ENCODE data around the gene KCNJ10. TPM values are rescaled to one million over a fixed set of nuclear protein-coding genes. Genes with fewer than 3 reads are reported as not detected.
"Not testable (repeated sequence)": the region's sequence is repeated elsewhere in the genome, so short reads cannot be mapped to it uniquely, and the experiment has no call there.

KCNJ10 gene
- total RNA-seq, 1 donor from 2014 or later: 0.27 TPM

- Histone ChIP-seq H3K4me2 (ENCODE audit: low read length) (no peak overlapping the region), H2AFZ (ENCODE audit: low read depth, low read length) (no peak overlapping the region), H3K4me1 (ENCODE audit: insufficient read depth, low read length) (no peaks in the 10 kb centered on the region), H3K27me3 (ENCODE audit: insufficient read depth, low read length) (peaks cover 47% of the 10 kb centered on the region), H3K4me3 (ENCODE audit: insufficient read depth, low read depth, low read length) (no peak overlapping the region), H4K20me1 (ENCODE audit: insufficient read depth, low read length) (no peaks in the 10 kb centered on the region), H3K9ac (ENCODE audit: low read length) (no peak overlapping the region), H3K36me3 (ENCODE audit: insufficient read depth, low read length) (no peaks in the 10 kb centered on the region), H3K27ac (ENCODE audit: low read depth, low read length) (no peak overlapping the region), H3K9me3 (ENCODE audit: insufficient read depth, low read depth, low read length) (no peaks in the 10 kb centered on the region), H3K79me2 (ENCODE audit: insufficient read depth, low read length) (no peaks in the 10 kb centered on the region)
- Mint-ChIP-seq H3K4me3 (ENCODE audit: unreplicated experiment) (no peak overlapping the region), H3K27ac (ENCODE audit: unreplicated experiment) (no peak overlapping the region), H3K36me3 (ENCODE audit: low read depth, unreplicated experiment) (peaks cover 2% of the 10 kb centered on the region), H3K9me3 (ENCODE audit: unreplicated experiment) (no peaks in the 10 kb centered on the region), H3K27me3 (ENCODE audit: low read depth, unreplicated experiment) (peaks cover 47% of the 10 kb centered on the region), H3K4me1 (ENCODE audit: low read depth, unreplicated experiment) (peaks cover 9% of the 10 kb centered on the region)
- FAIRE-seq: no peak
- no peak for TF ChIP-seq EZH2 (IDR thresholded peaks at IDR 0.05; ENCODE audit: insufficient read depth, low read length)
- TF ChIP-seq, protein P1, sequence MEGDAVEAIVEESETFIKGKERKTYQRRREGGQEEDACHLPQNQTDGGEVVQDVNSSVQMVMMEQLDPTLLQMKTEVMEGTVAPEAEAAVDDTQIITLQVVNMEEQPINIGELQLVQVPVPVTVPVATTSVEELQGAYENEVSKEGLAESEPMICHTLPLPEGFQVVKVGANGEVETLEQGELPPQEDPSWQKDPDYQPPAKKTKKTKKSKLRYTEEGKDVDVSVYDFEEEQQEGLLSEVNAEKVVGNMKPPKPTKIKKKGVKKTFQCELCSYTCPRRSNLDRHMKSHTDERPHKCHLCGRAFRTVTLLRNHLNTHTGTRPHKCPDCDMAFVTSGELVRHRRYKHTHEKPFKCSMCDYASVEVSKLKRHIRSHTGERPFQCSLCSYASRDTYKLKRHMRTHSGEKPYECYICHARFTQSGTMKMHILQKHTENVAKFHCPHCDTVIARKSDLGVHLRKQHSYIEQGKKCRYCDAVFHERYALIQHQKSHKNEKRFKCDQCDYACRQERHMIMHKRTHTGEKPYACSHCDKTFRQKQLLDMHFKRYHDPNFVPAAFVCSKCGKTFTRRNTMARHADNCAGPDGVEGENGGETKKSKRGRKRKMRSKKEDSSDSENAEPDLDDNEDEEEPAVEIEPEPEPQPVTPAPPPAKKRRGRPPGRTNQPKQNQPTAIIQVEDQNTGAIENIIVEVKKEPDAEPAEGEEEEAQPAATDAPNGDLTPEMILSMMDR (IDR thresholded peaks at IDR 0.05; ENCODE audit: insufficient read depth, low read depth, low read length): no peak
- DNase-seq (ENCODE audit: low read depth): no peak
These were observed 17.0 kb downstream of the KCNJ10 start for GRCh38 chr1:160052936-160053335.

- FAIRE-seq: no peak
- H3K4me3 Mint-ChIP-seq (ENCODE audit: unreplicated experiment): no peak overlapping the region
- TF ChIP-seq EZH2 (IDR thresholded peaks at IDR 0.05; ENCODE audit: insufficient read depth, low read length): no peak
- TF ChIP-seq, protein P1 (IDR thresholded peaks at IDR 0.05; ENCODE audit: insufficient read depth, low read depth, low read length): no peak
- no peak overlapping the region for H3K4me3 ChIP-seq (ENCODE audit: insufficient read depth, low read depth, low read length)
- H2AFZ ChIP-seq (ENCODE audit: low read depth, low read length): no peak overlapping the region
- no peak overlapping the region for H3K27ac Mint-ChIP-seq (ENCODE audit: unreplicated experiment)
- no peaks in the 10 kb centered on the region for H4K20me1 ChIP-seq (ENCODE audit: insufficient read depth, low read length)
- peaks cover 19% of the 10 kb centered on the region for H3K4me1 Mint-ChIP-seq (ENCODE audit: low read depth, unreplicated experiment)
- no peak for DNase-seq (ENCODE audit: low read depth)
- H3K79me2 ChIP-seq (ENCODE audit: insufficient read depth, low read length): no peaks in the 10 kb centered on the region
- H3K4me2 ChIP-seq (ENCODE audit: low read length): no peak overlapping the region
- no peaks in the 10 kb centered on the region for H3K9me3 ChIP-seq (ENCODE audit: insufficient read depth, low read depth, low read length)
- no peak overlapping the region for H3K9ac ChIP-seq (ENCODE audit: low read length)
- peaks cover 39% of the 10 kb centered on the region for H3K27me3 ChIP-seq (ENCODE audit: insufficient read depth, low read length)
- peaks cover 38% of the 10 kb centered on the region for H3K27me3 Mint-ChIP-seq (ENCODE audit: low read depth, unreplicated experiment)
- no peaks in the 10 kb centered on the region for H3K9me3 Mint-ChIP-seq (ENCODE audit: unreplicated experiment)
- peaks cover 5% of the 10 kb centered on the region for H3K4me1 ChIP-seq (ENCODE audit: insufficient read depth, low read length)
- H3K36me3 ChIP-seq (ENCODE audit: insufficient read depth, low read length): no peaks in the 10 kb centered on the region
- no peak overlapping the region for H3K27ac ChIP-seq (ENCODE audit: low read depth, low read length)
- H3K36me3 Mint-ChIP-seq (ENCODE audit: low read depth, unreplicated experiment): peaks cover under 1% of the 10 kb centered on the region
These were observed 19.3 kb downstream of the KCNJ10 start for GRCh38 chr1:160050619-160051018.

- H3K9me3 ChIP-seq (ENCODE audit: insufficient read depth, low read depth, low read length); H3K4me1 ChIP-seq (ENCODE audit: insufficient read depth, low read length); H3K36me3 Mint-ChIP-seq (ENCODE audit: low read depth, unreplicated experiment); H3K79me2 ChIP-seq (ENCODE audit: insufficient read depth, low read length); H3K27ac ChIP-seq (ENCODE audit: low read depth, low read length); H3K4me2 ChIP-seq (ENCODE audit: low read length); FAIRE-seq; H2AFZ ChIP-seq (ENCODE audit: low read depth, low read length); H3K27ac Mint-ChIP-seq (ENCODE audit: unreplicated experiment); DNase-seq (ENCODE audit: low read depth); H3K9ac ChIP-seq (ENCODE audit: low read length); H4K20me1 ChIP-seq (ENCODE audit: insufficient read depth, low read length); H3K9me3 Mint-ChIP-seq (ENCODE audit: unreplicated experiment); H3K36me3 ChIP-seq (ENCODE audit: insufficient read depth, low read length); H3K4me3 ChIP-seq (ENCODE audit: insufficient read depth, low read depth, low read length); H3K4me3 Mint-ChIP-seq (ENCODE audit: unreplicated experiment): not testable (repeated sequence)
- peaks cover 19% of the 10 kb centered on the region for H3K4me1 Mint-ChIP-seq (ENCODE audit: low read depth, unreplicated experiment)
- peaks cover 36% of the 10 kb centered on the region for H3K27me3 Mint-ChIP-seq (ENCODE audit: low read depth, unreplicated experiment)
- peaks cover 36% of the 10 kb centered on the region for H3K27me3 ChIP-seq (ENCODE audit: insufficient read depth, low read length)
These were observed 19.8 kb downstream of the KCNJ10 start for GRCh38 chr1:160050182-160050581.

All from astrocyte (in vitro differentiated cells and primary cell).